Mammary epithelial cell (primary cell): ENCODE measurements around the gene POC1A.

Experiments
- CTCF ChIP-seq, 2 donors: IDR thresholded peaks in 1 of 2; conservative IDR thresholded peaks in 1 of 2; 2 replicates each; pipeline ENCODE4 v1.5.1; 2011 to 2012; ENCODE audit warnings: inconsistent platforms in 2 of 2, low read length in 2 of 2, mild to moderate bottlenecking in 2 of 2, control low read depth in 1 of 2, low read depth in 1 of 2; ENCODE audit not compliant: insufficient read depth in 1 of 2; ENCODE audit errors: extremely low read depth in 1 of 2
- EZH2 ChIP-seq: IDR thresholded peaks from 2 replicates; pipeline ENCODE4 v1.6.1; 2012; ENCODE audit warnings: low read length, inconsistent platforms, borderline replicate concordance

GRCh38 chr3:52078781-52079560 is 75.3 kb downstream of the POC1A start:
- TF ChIP-seq CTCF (conservative IDR thresholded peaks at IDR 0.05 in 1 of 2, IDR thresholded peaks at IDR 0.05 in 1 of 2; ENCODE audit: extremely low read depth in 1 of 2, insufficient read depth in 1 of 2, low read depth in 1 of 2, low read length in 2 of 2) (no peak), EZH2 (no peak)
